ENCODE results near the gene NPAS3. TPM values are rescaled to one million over a fixed set of nuclear protein-coding genes. Genes with fewer than 3 reads are reported as not detected.

NPAS3 gene
- polyA plus RNA-seq, 4 donors: 0.30 to 0.81 (median 0.62) TPM; not detected in 1

DNA sequence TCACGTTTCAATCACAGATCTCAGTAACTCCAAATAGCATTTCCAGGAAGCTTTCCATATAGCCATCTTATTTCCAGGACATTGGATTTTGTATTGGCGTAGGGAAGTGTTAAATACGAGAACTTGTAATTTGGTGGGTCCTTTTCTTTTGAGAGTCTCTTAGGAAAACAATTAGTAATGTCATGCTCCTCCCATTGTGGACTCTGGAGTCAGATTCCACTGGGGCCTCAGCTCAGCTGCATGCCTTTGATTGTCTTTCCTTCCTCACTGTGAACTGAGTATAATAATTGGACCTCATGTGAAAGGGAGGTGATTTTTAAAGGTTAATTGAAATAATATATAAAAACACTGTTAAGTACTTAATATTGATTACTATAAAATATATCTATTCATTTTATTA, 462.6 kb downstream of the NPAS3 start:
- H3K36me3 ChIP-seq (ENCODE audit: control insufficient read depth in 3 of 3, insufficient read depth in 2 of 3, low read depth in 1 of 3, low read length in 3 of 3): no peaks in the 10 kb centered on the region
- FAIRE-seq: no peak
- 28 to 64% (median 45%) methylated on average over 3 of the region's 3 CpGs for WGBS, 3 donors

DNA sequence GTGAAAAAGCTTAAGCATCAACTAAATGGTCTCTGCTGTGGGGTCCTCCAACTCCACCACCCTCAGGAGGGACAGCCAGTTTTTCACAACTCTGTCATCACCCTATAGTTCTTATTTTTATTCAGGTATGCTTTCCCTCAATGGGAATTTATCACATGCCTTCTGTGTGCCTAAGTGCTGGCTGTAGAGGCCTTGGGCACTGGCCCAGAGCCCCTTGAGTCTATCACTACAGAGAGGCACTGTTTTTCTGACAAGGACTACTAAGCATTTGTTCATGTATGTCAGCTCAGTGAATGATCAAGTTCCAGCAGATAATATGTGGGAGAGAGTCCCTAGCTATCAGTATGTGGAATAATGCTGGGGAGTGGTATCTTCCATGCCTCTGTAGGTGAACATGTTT, 463.9 kb downstream of the NPAS3 start:
- Histone ChIP-seq H3K9me3 (ENCODE audit: control insufficient read depth in 2 of 2, insufficient read depth in 1 of 2, low read depth in 1 of 2, low read length in 1 of 2) (no peaks in the 10 kb centered on the region), H3K4me1 (ENCODE audit: control insufficient read depth in 3 of 3, insufficient read depth in 2 of 3, low read depth in 1 of 3, low read length in 2 of 3) (peaks cover 0 to 17% (median 0%) of the 10 kb centered on the region in 3 donors), H3K36me3 (ENCODE audit: control insufficient read depth in 3 of 3, insufficient read depth in 2 of 3, low read depth in 1 of 3, low read length in 3 of 3) (no peaks in the 10 kb centered on the region), H3K27ac (ENCODE audit: low read depth in 1 of 3, low read length in 2 of 3) (no peak overlapping the region), H3K4me3 (ENCODE audit: low read depth in 1 of 3, low read length in 3 of 3) (no peak overlapping the region), H3K27me3 (ENCODE audit: control insufficient read depth in 3 of 3, insufficient read depth in 3 of 3, low read length in 3 of 3) (no peaks in the 10 kb centered on the region)
- DNase-seq (no peak), FAIRE-seq (no peak)

More for the DNA sequence above, 462.6 kb downstream of the NPAS3 start:
- Histone ChIP-seq H3K27ac (ENCODE audit: low read depth in 1 of 3, low read length in 2 of 3) (peak overlapping the region in 1 of 3 donors; percentile 44), H3K9me3 (ENCODE audit: control insufficient read depth in 2 of 2, insufficient read depth in 1 of 2, low read depth in 1 of 2, low read length in 1 of 2) (no peaks in the 10 kb centered on the region), H3K27me3 (ENCODE audit: control insufficient read depth in 3 of 3, insufficient read depth in 3 of 3, low read length in 3 of 3) (no peaks in the 10 kb centered on the region), H3K4me3 (ENCODE audit: low read depth in 1 of 3, low read length in 3 of 3) (no peak overlapping the region), H3K4me1 (ENCODE audit: control insufficient read depth in 3 of 3, insufficient read depth in 2 of 3, low read depth in 1 of 3, low read length in 2 of 3) (peaks cover 0 to 11% (median 0%) of the 10 kb centered on the region in 3 donors)
- peak; percentile 51 to 72 for DNase-seq

DNA sequence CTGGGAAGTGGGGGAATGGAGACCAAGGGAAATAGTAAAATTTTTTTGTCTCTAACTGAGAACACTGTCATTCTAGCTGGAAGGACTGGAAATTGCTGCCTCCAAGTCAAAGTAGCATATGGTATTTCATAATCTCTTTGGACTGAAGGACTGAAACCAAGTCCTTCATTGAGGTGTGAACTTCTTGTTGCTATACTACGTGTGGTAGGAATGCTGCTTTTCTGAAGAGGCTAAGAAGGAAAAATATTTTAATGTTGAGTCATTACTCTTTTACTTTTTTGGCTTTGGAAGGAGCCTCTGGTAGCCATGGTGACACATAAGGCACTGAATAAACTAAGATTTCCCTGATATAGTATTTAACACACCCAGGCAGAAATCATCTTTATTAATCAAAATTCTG, 465.4 kb downstream of the NPAS3 start:
- Histone ChIP-seq H3K4me1 (ENCODE audit: control insufficient read depth in 3 of 3, insufficient read depth in 2 of 3, low read depth in 1 of 3, low read length in 2 of 3) (peaks cover 0 to 17% (median 0%) of the 10 kb centered on the region in 3 donors), H3K27ac (ENCODE audit: low read depth in 1 of 3, low read length in 2 of 3) (no peak overlapping the region), H3K4me3 (ENCODE audit: low read depth in 1 of 3, low read length in 3 of 3) (no peak overlapping the region), H3K36me3 (ENCODE audit: control insufficient read depth in 3 of 3, insufficient read depth in 2 of 3, low read depth in 1 of 3, low read length in 3 of 3) (no peaks in the 10 kb centered on the region), H3K27me3 (ENCODE audit: control insufficient read depth in 3 of 3, insufficient read depth in 3 of 3, low read length in 3 of 3) (no peaks in the 10 kb centered on the region), H3K9me3 (ENCODE audit: control insufficient read depth in 2 of 2, insufficient read depth in 1 of 2, low read depth in 1 of 2, low read length in 1 of 2) (no peaks in the 10 kb centered on the region)
- FAIRE-seq (no peak), DNase-seq (peak in 1 of 2 donors; percentile 11)
- 52 to 76% (median 63%) methylated on average over 1 of the region's 1 CpG for WGBS, 3 donors

DNA sequence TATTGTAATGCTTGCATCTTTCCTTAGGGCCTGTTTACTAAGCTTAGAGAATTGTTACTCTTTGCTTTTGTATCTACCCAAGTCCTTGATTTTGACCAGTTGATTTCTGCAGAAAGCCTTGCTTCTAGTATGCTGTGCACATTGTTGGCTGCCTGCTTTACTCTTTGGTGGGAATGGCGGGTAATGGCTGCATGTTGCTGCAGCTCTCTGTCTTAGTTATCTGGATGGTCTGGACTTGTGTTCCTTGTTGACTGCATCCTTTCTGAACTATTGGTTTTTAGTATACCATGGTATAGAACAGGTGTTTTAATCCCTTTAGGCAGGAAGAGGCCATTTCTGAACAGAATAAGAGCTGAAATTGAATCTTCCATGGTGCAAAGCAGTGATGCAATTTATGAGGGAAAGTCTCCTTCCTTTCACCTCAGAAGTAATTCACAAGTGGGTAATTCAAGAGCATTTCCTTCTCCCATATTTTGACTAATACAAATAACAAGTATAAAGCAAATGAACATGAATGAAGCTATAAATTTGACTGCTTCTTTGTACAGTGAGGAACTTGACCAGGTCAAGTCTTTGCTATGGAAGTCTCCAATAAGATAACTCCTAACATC, 466.4 kb downstream of the NPAS3 start:
- peaks cover 0 to 17% (median 0%) of the 10 kb centered on the region in 3 donors for H3K4me1 ChIP-seq (ENCODE audit: control insufficient read depth in 3 of 3, insufficient read depth in 2 of 3, low read depth in 1 of 3, low read length in 2 of 3)
- FAIRE-seq: no peak
- H3K36me3 ChIP-seq (ENCODE audit: control insufficient read depth in 3 of 3, insufficient read depth in 2 of 3, low read depth in 1 of 3, low read length in 3 of 3): no peaks in the 10 kb centered on the region
- no peaks in the 10 kb centered on the region for H3K9me3 ChIP-seq (ENCODE audit: control insufficient read depth in 2 of 2, insufficient read depth in 1 of 2, low read depth in 1 of 2, low read length in 1 of 2)
- 96 to 97% (median 96%) methylated on average over 1 of the region's 1 CpG for WGBS, 3 donors
- H3K4me3 ChIP-seq (ENCODE audit: low read depth in 1 of 3, low read length in 3 of 3): no peak overlapping the region
- H3K27ac ChIP-seq (ENCODE audit: low read depth in 1 of 3, low read length in 2 of 3): no peak overlapping the region
- no peaks in the 10 kb centered on the region for H3K27me3 ChIP-seq (ENCODE audit: control insufficient read depth in 3 of 3, insufficient read depth in 3 of 3, low read length in 3 of 3)
- DNase-seq: no peak

- DNase-seq (peak; percentile 15 to 34), FAIRE-seq (no peak)
- Histone ChIP-seq H3K9me3 (ENCODE audit: control insufficient read depth in 2 of 2, insufficient read depth in 1 of 2, low read depth in 1 of 2, low read length in 1 of 2) (no peaks in the 10 kb centered on the region), H3K27me3 (ENCODE audit: control insufficient read depth in 3 of 3, insufficient read depth in 3 of 3, low read length in 3 of 3) (no peaks in the 10 kb centered on the region), H3K4me3 (ENCODE audit: low read depth in 1 of 3, low read length in 3 of 3) (no peak overlapping the region), H3K4me1 (ENCODE audit: control insufficient read depth in 3 of 3, insufficient read depth in 2 of 3, low read depth in 1 of 3, low read length in 2 of 3) (peaks cover 0 to 15% (median 0%) of the 10 kb centered on the region in 3 donors), H3K36me3 (ENCODE audit: control insufficient read depth in 3 of 3, insufficient read depth in 2 of 3, low read depth in 1 of 3, low read length in 3 of 3) (no peaks in the 10 kb centered on the region), H3K27ac (ENCODE audit: low read depth in 1 of 3, low read length in 2 of 3) (no peak overlapping the region)
- 22 to 60% (median 46%) methylated on average over 2 of the region's 2 CpGs for WGBS, 3 donors
Measured at GRCh38 chr14:33406766-33407165, 468.1 kb downstream of the NPAS3 start.

GRCh38 chr14:33408291-33408690, 469.6 kb downstream of the NPAS3 start:
- Histone ChIP-seq H3K4me3 (ENCODE audit: low read depth in 1 of 3, low read length in 3 of 3) (no peak overlapping the region), H3K27me3 (ENCODE audit: control insufficient read depth in 3 of 3, insufficient read depth in 3 of 3, low read length in 3 of 3) (no peaks in the 10 kb centered on the region), H3K4me1 (ENCODE audit: control insufficient read depth in 3 of 3, insufficient read depth in 2 of 3, low read depth in 1 of 3, low read length in 2 of 3) (peaks cover 0 to 7% (median 0%) of the 10 kb centered on the region in 3 donors), H3K36me3 (ENCODE audit: control insufficient read depth in 3 of 3, insufficient read depth in 2 of 3, low read depth in 1 of 3, low read length in 3 of 3) (no peaks in the 10 kb centered on the region), H3K9me3 (ENCODE audit: control insufficient read depth in 2 of 2, insufficient read depth in 1 of 2, low read depth in 1 of 2, low read length in 1 of 2) (no peaks in the 10 kb centered on the region), H3K27ac (ENCODE audit: low read depth in 1 of 3, low read length in 2 of 3) (no peak overlapping the region)
- 12 to 41% (median 16%) methylated on average over 2 of the region's 2 CpGs for WGBS, 3 donors
- FAIRE-seq (no peak), DNase-seq (peak; percentile 13 to 79)

GRCh38 chr14:33412450-33412849, 473.8 kb downstream of the NPAS3 start:
- Histone ChIP-seq H3K36me3 (ENCODE audit: control insufficient read depth in 3 of 3, insufficient read depth in 2 of 3, low read depth in 1 of 3, low read length in 3 of 3) (no peaks in the 10 kb centered on the region), H3K4me3 (ENCODE audit: low read depth in 1 of 3, low read length in 3 of 3) (no peak overlapping the region), H3K27me3 (ENCODE audit: control insufficient read depth in 3 of 3, insufficient read depth in 3 of 3, low read length in 3 of 3) (no peaks in the 10 kb centered on the region), H3K4me1 (ENCODE audit: control insufficient read depth in 3 of 3, insufficient read depth in 2 of 3, low read depth in 1 of 3, low read length in 2 of 3) (no peaks in the 10 kb centered on the region), H3K27ac (ENCODE audit: low read depth in 1 of 3, low read length in 2 of 3) (no peak overlapping the region), H3K9me3 (ENCODE audit: control insufficient read depth in 2 of 2, insufficient read depth in 1 of 2, low read depth in 1 of 2, low read length in 1 of 2) (no peaks in the 10 kb centered on the region)
- DNase-seq: no peak
- FAIRE-seq: no peak

DNA sequence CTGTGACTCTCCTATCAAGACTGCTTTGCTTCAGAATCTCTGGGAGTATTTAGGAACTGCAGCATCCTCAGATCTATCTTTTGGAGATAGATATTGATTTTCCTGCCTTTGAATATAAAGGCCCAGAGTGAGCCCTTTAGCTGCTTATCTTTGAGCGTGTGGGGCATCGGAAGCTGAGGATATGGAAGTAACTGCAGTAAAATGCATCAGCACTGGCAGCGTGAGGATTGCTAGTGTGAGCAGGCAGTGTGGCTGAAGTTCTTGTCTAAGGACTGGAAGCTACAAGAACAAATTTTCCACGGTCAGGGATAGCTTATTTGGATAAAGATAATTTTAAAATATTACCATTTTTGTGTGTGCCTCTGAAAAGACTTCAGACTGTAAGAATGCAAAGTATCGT, 474.7 kb downstream of the NPAS3 start:
- Histone ChIP-seq H3K4me1 (ENCODE audit: control insufficient read depth in 3 of 3, insufficient read depth in 2 of 3, low read depth in 1 of 3, low read length in 2 of 3) (no peaks in the 10 kb centered on the region), H3K9me3 (ENCODE audit: control insufficient read depth in 2 of 2, insufficient read depth in 1 of 2, low read depth in 1 of 2, low read length in 1 of 2) (no peaks in the 10 kb centered on the region), H3K27ac (ENCODE audit: low read depth in 1 of 3, low read length in 2 of 3) (no peak overlapping the region), H3K36me3 (ENCODE audit: control insufficient read depth in 3 of 3, insufficient read depth in 2 of 3, low read depth in 1 of 3, low read length in 3 of 3) (no peaks in the 10 kb centered on the region), H3K4me3 (ENCODE audit: low read depth in 1 of 3, low read length in 3 of 3) (no peak overlapping the region), H3K27me3 (ENCODE audit: control insufficient read depth in 3 of 3, insufficient read depth in 3 of 3, low read length in 3 of 3) (no peaks in the 10 kb centered on the region)
- DNase-seq (no peak), FAIRE-seq (no peak)
- WGBS, 3 donors: 74 to 79% (median 77%) methylated on average over 5 of the region's 5 CpGs

DNA sequence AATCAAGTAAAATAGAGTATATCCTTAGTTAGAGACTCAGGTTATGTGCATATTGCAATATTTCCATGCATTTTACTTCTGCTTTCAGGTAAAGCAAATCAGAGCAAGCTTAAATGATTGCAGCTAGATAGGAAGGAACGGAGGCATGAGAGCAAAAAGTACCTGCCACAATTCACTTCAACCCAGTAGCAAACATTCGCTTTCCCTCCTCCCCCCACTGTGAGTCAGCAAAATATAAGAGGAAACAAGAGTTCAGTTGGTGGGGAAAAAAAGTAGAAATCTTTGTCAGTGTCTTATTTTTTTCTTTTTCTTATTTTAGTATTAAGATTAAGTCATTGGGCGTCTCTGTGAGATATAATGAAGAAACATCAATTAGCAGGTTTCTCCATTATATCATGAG, 475.4 kb downstream of the NPAS3 start:
- WGBS, 3 donors: 63 to 78% (median 64%) methylated on average over 3 of the region's 3 CpGs
- no peak for FAIRE-seq

More for the DNA sequence above, 475.4 kb downstream of the NPAS3 start:
- H3K36me3 ChIP-seq (ENCODE audit: control insufficient read depth in 3 of 3, insufficient read depth in 2 of 3, low read depth in 1 of 3, low read length in 3 of 3): no peaks in the 10 kb centered on the region
- H3K9me3 ChIP-seq (ENCODE audit: control insufficient read depth in 2 of 2, insufficient read depth in 1 of 2, low read depth in 1 of 2, low read length in 1 of 2): no peaks in the 10 kb centered on the region
- H3K27ac ChIP-seq (ENCODE audit: low read depth in 1 of 3, low read length in 2 of 3): no peak overlapping the region
- no peaks in the 10 kb centered on the region for H3K4me1 ChIP-seq (ENCODE audit: control insufficient read depth in 3 of 3, insufficient read depth in 2 of 3, low read depth in 1 of 3, low read length in 2 of 3)
- DNase-seq: no peak
- no peaks in the 10 kb centered on the region for H3K27me3 ChIP-seq (ENCODE audit: control insufficient read depth in 3 of 3, insufficient read depth in 3 of 3, low read length in 3 of 3)
- no peak overlapping the region for H3K4me3 ChIP-seq (ENCODE audit: low read depth in 1 of 3, low read length in 3 of 3)
